ENCODE measurements around the gene RLIM. TPM values are rescaled to one million over a fixed set of nuclear protein-coding genes. Genes with fewer than 3 reads are reported as not detected.

Gene RLIM
- polyA plus RNA-seq, 4 donors = 26.9 to 35.9 (median 35.2) TPM

DNA sequence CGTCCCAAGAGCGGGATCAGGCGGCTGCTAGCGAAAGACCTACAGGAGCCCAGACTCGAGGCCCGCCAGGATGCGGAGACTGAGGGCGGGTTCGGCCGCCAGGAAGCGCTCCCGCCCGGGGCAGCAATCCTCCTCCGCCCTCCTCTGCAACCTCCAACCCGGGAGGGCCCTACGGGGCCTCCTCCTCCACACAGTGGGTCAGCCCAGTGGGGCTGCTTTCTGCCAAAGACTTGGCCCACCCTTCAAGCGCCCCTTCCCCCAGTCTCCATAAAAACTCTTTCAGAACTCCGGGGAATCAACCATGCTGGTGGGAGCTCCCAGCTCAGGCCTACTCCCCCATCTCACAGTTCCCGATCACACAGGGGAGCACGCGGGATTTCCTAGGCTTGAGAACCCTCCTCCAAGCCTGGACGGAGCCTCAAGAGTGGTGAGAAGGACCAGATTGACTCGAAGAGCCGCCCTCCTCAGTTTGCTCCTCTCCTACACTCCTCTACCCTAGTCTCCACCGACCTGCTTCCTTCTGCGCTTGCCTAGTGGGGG lies 77.5 kb downstream of the RLIM start:
- DNase-seq (ENCODE audit: low read depth in 4 of 4, low spot score in 3 of 4) = peak in 2 of 4 donors; percentile 34 to 40

DNA sequence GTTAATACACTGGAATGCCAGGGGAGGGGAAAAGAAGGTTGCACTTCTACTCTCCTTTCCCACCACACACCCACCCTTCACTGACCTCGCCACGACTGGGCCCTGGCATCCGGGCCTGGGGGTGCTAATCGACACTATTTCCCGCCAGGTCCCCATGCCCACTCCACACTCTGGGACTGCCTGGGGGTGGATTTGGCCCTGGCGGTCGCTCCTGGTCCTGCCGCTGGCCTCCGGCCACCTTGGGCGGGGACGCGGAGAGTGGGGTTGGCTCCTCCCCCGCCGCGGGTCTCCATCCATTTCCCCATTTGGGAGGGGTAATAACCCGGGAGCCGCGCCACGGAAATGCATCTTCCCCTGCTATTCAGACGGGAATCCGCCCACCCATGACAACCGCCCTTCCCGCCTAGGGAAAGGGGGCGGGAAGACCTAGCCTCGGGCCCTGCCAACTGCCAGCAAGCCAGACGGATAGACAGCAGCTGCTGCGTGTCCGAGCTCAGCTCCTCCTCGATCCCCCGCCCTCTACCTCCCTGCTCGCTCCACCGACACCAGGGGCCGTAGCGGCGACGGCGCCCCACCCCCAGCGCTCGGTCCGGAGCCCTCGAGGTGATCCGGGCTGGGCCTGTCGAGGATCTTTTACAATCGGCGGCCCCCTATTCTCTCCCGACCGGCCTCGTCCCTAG lies 78.1 kb downstream of the RLIM start:
- DNase-seq (ENCODE audit: low read depth in 4 of 4, low spot score in 3 of 4) = peak in 3 of 4 donors; percentile 62 to 69 (median 67)

DNA sequence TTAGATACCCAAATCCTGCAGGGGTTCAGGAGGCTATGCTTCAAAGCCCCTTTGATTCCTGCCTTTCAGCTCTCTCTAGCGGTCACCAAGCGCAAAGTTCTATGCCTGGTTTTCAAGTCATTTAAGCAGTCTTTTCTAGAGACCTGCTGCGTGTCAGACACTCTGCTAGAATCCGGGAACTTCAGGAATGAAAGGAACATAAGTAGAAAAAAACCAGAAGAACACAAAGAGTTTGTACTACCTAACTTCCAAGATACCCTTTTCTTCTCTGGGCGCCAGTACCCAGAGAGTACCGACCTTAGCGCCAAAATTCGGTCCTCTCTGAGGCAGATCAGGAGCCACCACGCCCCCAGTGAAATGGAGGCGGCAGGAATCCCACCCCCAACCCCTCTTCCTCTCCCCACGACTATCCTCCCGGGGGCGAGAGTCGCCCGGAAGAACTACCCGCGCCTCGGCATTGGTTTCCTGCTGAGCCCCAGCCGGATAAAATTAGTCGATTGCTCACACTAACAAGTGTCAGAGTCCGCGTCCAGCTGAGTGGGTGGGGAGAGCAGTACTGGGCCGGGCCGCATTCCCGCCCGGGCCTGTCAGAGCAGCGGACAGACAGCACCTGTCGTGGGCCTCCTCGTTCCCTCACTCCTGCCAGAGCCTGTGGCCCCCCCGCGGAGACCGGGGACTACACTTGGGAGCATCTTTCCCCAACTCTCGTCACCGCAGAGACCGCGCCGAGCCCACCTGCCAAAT lies 78.8 kb downstream of the RLIM start:
- DNase-seq (ENCODE audit: low read depth in 4 of 4, low spot score in 3 of 4) = peak in 2 of 4 donors; percentile 29 to 33

Other genes with a start within 250 kb of the RLIM start
- 10 to 100 TPM; 29.8 to 34.2 (median 32.6) TPM for gene SLC16A2, start 193.1 kb downstream of the RLIM start, polyA plus RNA-seq (ENCODE audit: insufficient read length in 4 of 4)

Data from right renal pelvis (tissue), 4 donors.